GM12891 (cell line): ENCODE measurements around the gene PRUNE2.

Source experiments
- POLR2A ChIP-seq: IDR thresholded peaks from 2 replicates; pipeline ENCODE4 v1.6.1; 2011; ENCODE audit warnings: low read depth, low read length, control low read depth
- POLR2AphosphoS5 ChIP-seq: IDR thresholded peaks from 2 replicates; pipeline ENCODE4 v1.6.1; 2011; ENCODE audit warnings: low read depth, low read length, control low read depth
- POU2F2 ChIP-seq: IDR thresholded peaks from 2 replicates; pipeline ENCODE4 v1.6.1; 2011; ENCODE audit warnings: low read depth, mild to moderate bottlenecking, control low read depth, low read length, moderate library complexity
- SPI1 ChIP-seq: IDR thresholded peaks from 2 replicates; pipeline ENCODE4 v1.6.1; 2011; ENCODE audit warnings: low read depth, low read length, control low read depth
- TAF1 ChIP-seq: IDR thresholded peaks from 2 replicates; pipeline ENCODE4 v1.6.1; 2011; ENCODE audit warnings: low read depth, low read length, control low read depth

- no peak for TF ChIP-seq POLR2A
- no peak for TF ChIP-seq TAF1
- TF ChIP-seq POLR2AphosphoS5, result no peak
- TF ChIP-seq SPI1, result no peak
- TF ChIP-seq POU2F2, result no peak
These were observed 240.5 kb downstream of the PRUNE2 start for GRCh38 chr9:76665458-76665857.
